Activated naive CD8-positive, alpha-beta T cell treated with anti-CD3 and anti-CD28 coated beads, Interleukin-2, amount 10 ng/mL, durations not matched to agents 7 days and 5 days (primary cell): ENCODE results near the gene KCNN4. TPM values are rescaled to one million over a fixed set of nuclear protein-coding genes. Genes with fewer than 3 reads are reported as not detected.

ENCODE experiments used
- ATAC-seq: fragments of 150-1000 bp; cut with Tn5 transposase; one replicate; pipeline ENCODE4 v1.10.0; 2021; ENCODE audit warnings: low read depth, moderate library complexity
- POLR2A ChIA-PET: fragments of 350-600 bp; sonication (Branson Sonifier 250); formaldehyde crosslinking; loops from one replicate; lab custom pipeline; 2021; ENCODE audit warnings: antibody characterized with exemption; lab: Charles Lee
- DNase-seq: peaks from one replicate; pipeline ENCODE4 v3.0.0; 2021
- H3K27ac Mint-ChIP-seq: one replicate; pipeline ENCODE4 v1.8.0; 2022; ENCODE audit warnings: mild to moderate bottlenecking, mixed read lengths
- H3K27me3 Mint-ChIP-seq: one replicate; pipeline ENCODE4 v1.8.0; 2022; ENCODE audit warnings: mild to moderate bottlenecking, moderate library complexity, mixed read lengths
- H3K36me3 Mint-ChIP-seq: one replicate; pipeline ENCODE4 v1.8.0; 2021; ENCODE audit warnings: mild to moderate bottlenecking, mixed read lengths
- H3K4me1 Mint-ChIP-seq: one replicate; pipeline ENCODE4 v1.8.0; 2021; ENCODE audit warnings: mixed read lengths
- H3K4me3 Mint-ChIP-seq: one replicate; pipeline ENCODE4 v1.8.0; 2022; ENCODE audit warnings: mild to moderate bottlenecking, moderate library complexity, mixed read lengths
- H3K9me3 Mint-ChIP-seq: one replicate; pipeline ENCODE4 v1.8.0; 2021; ENCODE audit warnings: mixed read lengths
- total RNA-seq, 2 experiments: library from RNA; stranded (reverse); gene quantifications; one replicate each; pipeline ENCODE4 v1.2.3, GENCODE V29; 2021

KCNN4 gene
- total RNA-seq, 2 experiments from 2014 or later: 38.3 to 45.4 TPM

DNA sequence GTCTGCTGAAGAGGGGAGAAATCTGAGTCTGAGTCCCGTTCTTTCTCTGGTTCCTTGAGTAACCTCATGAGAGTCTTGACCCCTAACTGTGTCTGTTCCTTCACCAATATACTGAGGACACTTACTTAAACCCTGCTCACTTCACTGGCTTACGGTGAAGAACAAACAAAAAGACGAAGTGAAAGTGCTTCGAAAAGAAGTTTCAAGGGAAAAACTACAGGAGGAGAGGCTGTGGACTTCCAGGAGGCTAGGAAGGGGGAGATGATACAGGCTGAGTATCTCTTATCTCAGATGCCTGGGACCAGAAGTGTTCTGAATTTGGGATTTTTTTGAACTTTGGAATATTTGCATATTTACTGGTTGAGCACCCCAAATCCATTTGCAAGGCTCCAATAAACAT is 32.1 kb downstream of the KCNN4 start:
- Mint-ChIP-seq H3K27me3 (no peaks in the 10 kb centered on the region), H3K27ac (no peak overlapping the region)
- POLR2A ChIA-PET: no interaction called here

DNA sequence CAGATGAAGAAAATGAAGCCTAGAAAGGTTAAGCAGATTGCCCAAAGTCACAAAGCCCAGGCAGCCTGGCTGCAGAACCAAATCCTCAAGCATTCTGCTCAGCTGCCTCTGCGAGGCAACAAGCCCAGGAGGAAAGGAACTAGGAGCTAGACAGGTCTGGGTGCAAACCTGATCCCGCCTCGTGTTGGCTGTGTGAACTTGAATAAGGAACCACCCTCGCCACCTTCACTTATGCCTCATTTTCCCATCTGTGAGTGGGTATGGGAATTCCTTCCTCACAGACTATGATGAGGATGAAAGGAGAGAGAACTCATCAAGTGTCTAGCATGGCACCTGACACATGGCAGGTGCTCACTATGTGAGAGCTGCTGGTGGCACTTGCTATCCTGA is 32.6 kb downstream of the KCNN4 start:
- Mint-ChIP-seq H3K36me3 (peaks cover 42% of the 10 kb centered on the region), H3K4me1 (peaks cover 21% of the 10 kb centered on the region), H3K27ac (no peak overlapping the region), H3K9me3 (no peaks in the 10 kb centered on the region), H3K4me3 (no peak overlapping the region), H3K27me3 (no peaks in the 10 kb centered on the region)
- no peak for ATAC-seq
- no peak for DNase-seq
- POLR2A ChIA-PET: no interaction called here

More for the DNA sequence above, 32.1 kb downstream of the KCNN4 start:
- no peak overlapping the region for H3K4me3 Mint-ChIP-seq
- H3K36me3 Mint-ChIP-seq: peaks cover 42% of the 10 kb centered on the region
- ATAC-seq (no peak), DNase-seq (no peak)
- peaks cover 24% of the 10 kb centered on the region for H3K4me1 Mint-ChIP-seq
- H3K9me3 Mint-ChIP-seq: no peaks in the 10 kb centered on the region

DNA sequence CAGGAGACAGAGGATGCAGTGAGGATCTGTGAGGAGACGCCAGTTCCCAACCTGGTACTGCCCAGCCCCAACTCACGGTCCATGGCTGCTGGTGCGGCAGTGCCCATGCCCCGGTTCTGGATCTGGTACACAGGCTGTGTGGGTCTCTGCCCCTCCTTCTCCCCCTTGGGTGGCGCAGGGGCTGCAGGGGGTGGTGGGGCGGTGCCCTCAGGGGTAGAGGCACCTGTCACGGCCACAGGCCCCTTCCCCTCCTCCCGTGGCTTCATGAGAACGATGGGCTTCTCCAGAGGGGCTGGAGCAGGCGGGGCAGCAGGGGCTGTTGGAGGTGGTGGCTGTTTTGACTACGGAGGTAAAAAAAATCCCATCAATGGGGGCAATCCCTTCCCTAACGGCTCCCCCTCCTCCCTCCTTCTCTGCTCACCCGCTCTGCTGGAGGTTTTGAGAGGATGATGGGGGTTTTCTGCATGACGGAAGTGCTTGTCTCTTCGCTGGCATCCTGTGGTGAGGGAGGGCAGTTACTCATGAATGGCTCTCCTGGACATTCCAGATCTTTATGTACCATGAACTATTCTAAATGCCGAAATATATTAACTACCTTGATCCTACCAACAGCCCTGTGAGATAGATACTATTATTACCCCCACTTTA is 33.1 kb downstream of the KCNN4 start:
- no peaks in the 10 kb centered on the region for H3K27me3 Mint-ChIP-seq
- ATAC-seq (no peak), DNase-seq (no peak)
- peaks cover 46% of the 10 kb centered on the region for H3K36me3 Mint-ChIP-seq
- peaks cover 17% of the 10 kb centered on the region for H3K4me1 Mint-ChIP-seq
- no peaks in the 10 kb centered on the region for H3K9me3 Mint-ChIP-seq
- no peak overlapping the region for H3K4me3 Mint-ChIP-seq
- peak overlapping the region; percentile 62 for H3K27ac Mint-ChIP-seq
- POLR2A ChIA-PET: no interaction called here

DNA sequence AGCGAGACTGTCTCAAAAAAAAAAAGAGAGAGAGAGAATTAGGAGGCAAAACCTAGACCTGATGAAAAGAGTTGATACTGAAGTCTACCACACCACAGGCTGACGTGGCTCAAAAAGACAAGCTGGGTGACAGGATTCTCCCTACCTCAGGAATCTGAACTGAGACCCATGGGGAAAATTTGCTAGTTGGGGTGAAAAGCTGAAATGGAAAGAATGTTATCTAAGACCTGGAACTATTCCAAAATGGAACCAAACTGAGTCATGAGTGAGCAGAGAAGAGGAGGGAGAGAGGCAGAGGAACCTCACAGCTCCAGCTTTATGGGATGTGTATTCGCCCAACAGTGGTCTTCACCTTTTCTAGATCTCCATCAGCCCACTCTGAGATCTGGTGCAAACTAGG is 37.7 kb downstream of the KCNN4 start:
- DNase-seq: no peak
- no peak for ATAC-seq
- Mint-ChIP-seq H3K36me3 (peaks cover 41% of the 10 kb centered on the region), H3K9me3 (no peaks in the 10 kb centered on the region), H3K27ac (no peak overlapping the region), H3K4me3 (no peak overlapping the region), H3K4me1 (peaks cover 6% of the 10 kb centered on the region), H3K27me3 (no peaks in the 10 kb centered on the region)
- POLR2A ChIA-PET: no interaction called here

DNA sequence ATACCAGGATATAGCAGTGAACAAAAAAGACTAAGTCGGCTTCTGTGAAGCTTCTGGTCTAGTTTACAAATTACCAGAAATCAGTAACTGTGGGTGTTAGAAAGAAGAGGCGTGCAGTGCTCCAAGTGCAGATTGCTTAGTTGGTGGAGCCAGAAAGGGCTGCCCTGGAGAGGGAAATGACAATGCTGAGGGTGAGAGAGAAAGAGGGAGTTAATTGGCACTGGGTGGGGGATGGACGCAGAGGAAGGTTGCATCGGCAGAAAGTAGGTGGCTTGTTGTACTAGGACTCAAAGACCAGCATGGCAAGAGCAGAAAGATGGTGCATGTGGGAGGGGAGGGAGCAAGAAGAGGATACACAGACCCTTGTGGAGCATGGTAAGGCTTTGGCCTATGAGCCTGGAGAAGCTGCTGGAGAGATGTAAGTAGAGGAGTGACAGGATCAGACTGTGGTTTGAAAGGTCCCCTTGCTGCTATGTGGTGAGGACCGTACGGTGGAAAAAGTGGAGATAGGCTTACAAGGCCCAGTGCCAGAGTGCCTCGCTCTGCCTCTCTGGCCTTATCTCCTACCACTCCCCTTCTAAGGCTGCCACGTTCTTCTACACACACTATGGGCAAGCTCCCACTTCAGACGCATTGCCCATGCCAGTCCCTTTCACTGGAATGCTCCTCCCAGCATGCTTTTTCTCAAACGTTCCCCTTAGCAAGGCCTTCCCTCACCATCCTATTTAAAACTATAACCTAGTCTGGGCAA is 39.5 kb downstream of the KCNN4 start:
- Mint-ChIP-seq H3K9me3 (no peaks in the 10 kb centered on the region), H3K27me3 (no peaks in the 10 kb centered on the region), H3K4me3 (no peak overlapping the region), H3K36me3 (peaks cover 44% of the 10 kb centered on the region), H3K27ac (no peak overlapping the region), H3K4me1 (peaks cover 3% of the 10 kb centered on the region)
- ATAC-seq (no peak), DNase-seq (no peak)
- POLR2A ChIA-PET: no interaction called here

DNA sequence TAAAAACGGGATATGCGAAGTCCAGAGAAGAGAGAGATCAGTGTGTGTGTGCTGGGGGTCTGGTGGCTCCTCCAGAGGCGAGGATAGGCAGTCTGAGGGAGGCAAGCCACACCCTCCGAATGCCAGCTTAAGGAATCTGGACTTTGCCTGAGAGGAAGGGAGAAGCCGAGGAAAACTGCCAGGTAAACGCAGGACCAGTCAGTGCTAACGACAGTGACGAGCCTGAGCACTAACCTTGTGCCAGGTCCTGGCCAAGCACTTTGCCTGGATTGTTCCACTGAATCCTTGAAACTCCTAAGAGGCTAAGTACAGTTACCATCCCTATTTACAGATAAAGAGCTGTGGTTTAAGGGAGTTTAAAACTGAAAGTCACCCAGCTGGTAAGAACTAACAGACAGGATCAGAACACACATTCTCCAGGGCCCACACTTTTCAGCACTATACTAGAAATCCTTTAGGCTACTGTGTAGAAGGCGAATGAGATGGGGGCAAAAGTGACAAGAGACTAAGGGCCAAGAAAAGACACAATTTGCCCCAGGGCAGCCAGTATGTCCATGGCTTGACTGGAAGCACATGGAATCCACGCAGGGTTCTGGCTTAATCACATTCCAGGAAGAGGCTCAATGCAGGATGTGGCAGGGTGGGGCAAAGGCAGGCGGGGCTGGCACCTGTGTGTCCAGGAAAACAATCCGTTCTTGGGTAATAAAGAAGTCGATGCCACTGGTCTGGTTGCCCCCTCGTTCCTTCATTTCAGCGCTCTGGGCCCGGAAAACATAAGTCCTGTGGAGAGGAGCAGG is 41.1 kb downstream of the KCNN4 start:
- Mint-ChIP-seq H3K9me3 (no peaks in the 10 kb centered on the region), H3K27me3 (no peaks in the 10 kb centered on the region), H3K4me3 (no peak overlapping the region), H3K36me3 (peaks cover 41% of the 10 kb centered on the region), H3K27ac (no peak overlapping the region), H3K4me1 (peaks cover 4% of the 10 kb centered on the region)
- ATAC-seq: no peak
- DNase-seq: no peak
- POLR2A ChIA-PET: no interaction called here

DNA sequence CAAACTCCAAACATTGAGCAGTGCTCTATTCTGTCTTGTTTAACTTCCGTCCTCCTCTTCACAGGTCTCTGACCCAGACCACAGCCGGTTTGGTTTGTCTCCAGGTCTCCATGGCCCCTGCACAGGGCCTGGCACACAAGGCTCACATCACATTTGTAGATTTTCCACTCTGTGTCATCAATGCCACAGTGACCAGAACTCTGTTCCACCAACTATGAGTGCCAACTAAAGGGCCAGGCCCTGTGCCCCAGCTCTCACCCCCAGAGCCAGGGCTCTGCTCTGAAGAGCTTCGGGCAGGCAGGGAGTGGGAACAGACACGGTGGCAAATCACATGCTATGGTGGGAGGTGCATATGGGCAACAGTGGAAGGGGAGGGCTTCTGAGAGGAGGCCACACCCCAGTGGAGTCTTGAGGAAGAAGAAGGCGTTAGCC is 42.0 kb downstream of the KCNN4 start:
- no peak overlapping the region for H3K27ac Mint-ChIP-seq
- no peaks in the 10 kb centered on the region for H3K27me3 Mint-ChIP-seq
- no peak overlapping the region for H3K4me3 Mint-ChIP-seq
- DNase-seq: no peak
- POLR2A ChIA-PET: no interaction called here
- H3K9me3 Mint-ChIP-seq: no peaks in the 10 kb centered on the region
- no peak for ATAC-seq
- H3K36me3 Mint-ChIP-seq: peaks cover 35% of the 10 kb centered on the region
- peaks cover 4% of the 10 kb centered on the region for H3K4me1 Mint-ChIP-seq

DNA sequence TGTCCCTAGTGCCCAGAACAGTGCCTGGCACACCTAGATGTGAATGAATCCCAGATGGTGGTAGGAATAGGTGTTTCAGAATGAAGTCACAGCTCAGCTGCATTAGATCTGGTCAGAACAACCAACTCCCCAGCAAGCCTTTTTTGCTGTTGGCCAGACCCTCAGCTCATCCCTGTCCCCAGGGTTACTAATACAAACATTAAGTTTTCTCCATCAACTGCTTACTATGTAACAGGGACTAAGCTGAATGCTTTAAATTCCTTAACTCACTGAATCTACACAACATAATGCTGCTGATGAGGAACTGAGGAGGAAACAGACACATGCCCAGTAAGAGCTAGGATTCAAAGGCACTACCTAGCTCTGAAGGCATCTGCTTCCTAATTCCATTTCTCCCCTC is 44.8 kb downstream of the KCNN4 start:
- DNase-seq (no peak), ATAC-seq (no peak)
- Mint-ChIP-seq H3K27ac (no peak overlapping the region), H3K9me3 (no peaks in the 10 kb centered on the region), H3K4me1 (peaks cover 4% of the 10 kb centered on the region), H3K27me3 (no peaks in the 10 kb centered on the region), H3K4me3 (no peak overlapping the region), H3K36me3 (peaks cover 35% of the 10 kb centered on the region)
- POLR2A ChIA-PET: interaction anchor here (0.6 kb wide), 1 partner anchor 11 kb away, joined by 3 read pairs; no protein-coding TSS in a partner anchor

DNA sequence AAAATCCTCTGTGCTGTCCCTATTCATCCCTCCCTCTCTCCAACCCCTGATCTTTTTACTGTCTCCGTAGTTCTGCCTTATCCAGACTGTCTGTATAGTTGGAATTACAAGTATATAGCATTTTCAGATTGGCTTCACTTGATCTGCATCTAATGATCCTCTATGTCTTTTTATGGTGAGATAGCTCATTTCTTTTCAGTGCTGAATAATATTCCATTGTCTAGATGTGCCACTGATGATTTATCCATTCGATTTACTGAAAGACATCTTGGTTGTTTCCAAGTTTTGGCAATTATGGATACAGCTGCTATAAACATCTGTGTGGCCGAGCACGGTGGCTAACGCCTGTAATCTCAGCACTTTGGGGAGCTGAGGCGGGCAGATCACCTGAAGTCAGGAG is 45.8 kb downstream of the KCNN4 start:
- Mint-ChIP-seq H3K27me3 (no peaks in the 10 kb centered on the region), H3K36me3 (peaks cover 38% of the 10 kb centered on the region), H3K9me3 (no peaks in the 10 kb centered on the region), H3K4me1 (peaks cover 4% of the 10 kb centered on the region), H3K4me3 (no peak overlapping the region), H3K27ac (no peak overlapping the region)
- ATAC-seq: no peak
- no peak for DNase-seq
- POLR2A ChIA-PET: no interaction called here

DNA sequence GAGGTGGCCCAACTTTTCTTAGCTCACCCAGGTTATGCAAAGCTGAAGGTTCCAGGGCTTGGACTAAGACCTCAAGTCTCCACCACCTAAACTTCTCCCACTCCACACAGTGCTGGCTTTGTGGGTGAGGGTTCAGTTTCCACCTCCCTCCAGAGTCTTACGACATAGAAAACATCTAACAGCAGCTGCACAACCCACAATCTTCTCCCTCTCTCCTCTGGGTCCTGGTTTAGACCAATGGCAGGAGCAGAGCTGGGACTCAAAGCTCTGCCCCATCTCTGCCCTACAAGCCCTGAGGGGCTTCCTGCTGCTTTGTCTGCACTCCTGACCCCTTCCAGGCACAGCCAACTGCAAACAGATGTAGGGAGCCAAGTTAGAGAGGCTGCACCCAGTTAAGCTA is 48.9 kb downstream of the KCNN4 start:
- peaks cover 2% of the 10 kb centered on the region for H3K4me1 Mint-ChIP-seq
- no peak for ATAC-seq
- H3K9me3 Mint-ChIP-seq: no peaks in the 10 kb centered on the region
- H3K4me3 Mint-ChIP-seq: no peak overlapping the region
- no peaks in the 10 kb centered on the region for H3K27me3 Mint-ChIP-seq
- peaks cover 38% of the 10 kb centered on the region for H3K36me3 Mint-ChIP-seq
- POLR2A ChIA-PET: no interaction called here
- DNase-seq: no peak
- H3K27ac Mint-ChIP-seq: no peak overlapping the region

DNA sequence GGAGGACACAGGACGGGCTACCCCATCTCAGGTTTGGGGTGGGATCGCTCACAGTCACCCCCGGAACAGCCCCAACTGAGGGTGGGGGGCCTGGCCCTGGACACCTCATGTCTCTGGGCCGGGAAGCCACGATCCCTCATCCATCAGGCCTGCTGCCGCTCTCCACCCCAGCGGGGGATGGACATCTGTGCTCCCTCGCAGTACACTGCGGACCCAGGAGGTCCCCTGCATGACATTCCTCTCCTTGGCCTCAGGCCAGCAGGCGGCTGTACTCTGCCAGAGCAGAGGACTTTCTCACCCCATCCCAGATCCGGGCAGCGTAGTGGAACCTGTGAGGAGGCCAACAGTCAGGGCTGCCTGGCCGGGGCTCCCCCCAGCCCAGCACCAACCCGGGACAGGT is 49.4 kb downstream of the KCNN4 start:
- POLR2A ChIA-PET: no interaction called here
- Mint-ChIP-seq H3K27me3 (no peaks in the 10 kb centered on the region), H3K4me3 (no peak overlapping the region), H3K9me3 (no peaks in the 10 kb centered on the region), H3K36me3 (peaks cover 33% of the 10 kb centered on the region), H3K4me1 (peaks cover 4% of the 10 kb centered on the region), H3K27ac (no peak overlapping the region)
- DNase-seq: no peak
- ATAC-seq: no peak

DNA sequence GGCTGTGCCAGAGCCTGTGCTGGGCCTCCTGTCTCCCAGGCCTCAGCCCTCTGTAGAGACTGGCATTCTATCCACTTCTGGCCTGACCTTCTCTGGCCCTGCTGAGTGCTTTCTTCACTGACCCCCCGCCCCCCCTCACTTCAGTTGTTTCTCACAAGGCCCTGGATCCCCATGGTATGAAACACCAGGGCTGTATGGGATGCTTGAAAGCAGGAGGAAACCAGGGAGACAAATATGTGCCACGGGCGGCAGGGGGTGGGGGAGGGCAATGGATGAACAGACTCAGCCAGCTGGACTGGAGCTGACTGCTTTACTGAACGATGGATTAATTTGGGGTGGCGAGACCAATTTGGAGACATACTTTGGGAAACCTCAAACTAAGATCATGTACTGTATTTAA is 50.9 kb downstream of the KCNN4 start:
- Mint-ChIP-seq H3K27ac (no peak overlapping the region), H3K27me3 (no peaks in the 10 kb centered on the region), H3K4me3 (no peak overlapping the region), H3K36me3 (peaks cover 27% of the 10 kb centered on the region), H3K9me3 (no peaks in the 10 kb centered on the region), H3K4me1 (peaks cover 11% of the 10 kb centered on the region)
- POLR2A ChIA-PET: no interaction called here
- DNase-seq (no peak), ATAC-seq (no peak)

DNA sequence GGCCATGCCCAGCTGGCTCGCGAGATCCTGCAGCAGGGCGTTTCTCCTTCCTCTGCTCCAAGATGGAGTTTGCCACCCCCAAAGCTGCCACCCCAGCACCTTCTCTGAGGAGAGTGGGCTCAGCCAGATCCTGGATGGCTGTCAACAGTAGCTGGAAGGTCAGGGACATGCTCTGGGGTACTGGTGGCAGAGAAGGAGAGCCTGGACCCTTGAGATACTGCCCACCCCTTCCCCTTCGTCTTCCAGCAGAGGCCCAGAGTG is 53.2 kb downstream of the KCNN4 start:
- Mint-ChIP-seq H3K9me3 (no peaks in the 10 kb centered on the region), H3K27ac (no peak overlapping the region), H3K4me3 (no peak overlapping the region), H3K36me3 (peaks cover 23% of the 10 kb centered on the region), H3K4me1 (peaks cover 10% of the 10 kb centered on the region), H3K27me3 (no peaks in the 10 kb centered on the region)
- no peak for DNase-seq
- no peak for ATAC-seq
- POLR2A ChIA-PET: no interaction called here
